Activated CD4-positive, alpha-beta T cell treated with anti-CD3 and anti-CD28 coated beads, Interleukin-10, Interleukin-2, amounts not matched to agents 100 ng/mL and 50 ng/mL, durations not matched to agents 16 hours and 8 hours (primary cell): ENCODE data around the gene P2RX6.
A peak's percentile ranks its signal among the peaks of the same experiment; 100 is the strongest.
"Not testable (repeated sequence)": the region's sequence is repeated elsewhere in the genome, so short reads cannot be mapped to it uniquely, and the experiment has no call there.

Experiments used
- DNase-seq: peaks from one replicate; pipeline ENCODE4 v3.0.0-alpha.2; 2020

The P2RX6 gene

GRCh38 chr22:21014726-21015465 lies at the start of gene P2RX6:
Gene P2RX6 (plus strand): TSS chr22:21015165. CDS start chr22:21015175, 10 bp downstream.
- no peak for DNase-seq

- DNase-seq, result no peak
These were observed 48.8 kb upstream of the P2RX6 start for GRCh38 chr22:20965888-20966855.

DNA sequence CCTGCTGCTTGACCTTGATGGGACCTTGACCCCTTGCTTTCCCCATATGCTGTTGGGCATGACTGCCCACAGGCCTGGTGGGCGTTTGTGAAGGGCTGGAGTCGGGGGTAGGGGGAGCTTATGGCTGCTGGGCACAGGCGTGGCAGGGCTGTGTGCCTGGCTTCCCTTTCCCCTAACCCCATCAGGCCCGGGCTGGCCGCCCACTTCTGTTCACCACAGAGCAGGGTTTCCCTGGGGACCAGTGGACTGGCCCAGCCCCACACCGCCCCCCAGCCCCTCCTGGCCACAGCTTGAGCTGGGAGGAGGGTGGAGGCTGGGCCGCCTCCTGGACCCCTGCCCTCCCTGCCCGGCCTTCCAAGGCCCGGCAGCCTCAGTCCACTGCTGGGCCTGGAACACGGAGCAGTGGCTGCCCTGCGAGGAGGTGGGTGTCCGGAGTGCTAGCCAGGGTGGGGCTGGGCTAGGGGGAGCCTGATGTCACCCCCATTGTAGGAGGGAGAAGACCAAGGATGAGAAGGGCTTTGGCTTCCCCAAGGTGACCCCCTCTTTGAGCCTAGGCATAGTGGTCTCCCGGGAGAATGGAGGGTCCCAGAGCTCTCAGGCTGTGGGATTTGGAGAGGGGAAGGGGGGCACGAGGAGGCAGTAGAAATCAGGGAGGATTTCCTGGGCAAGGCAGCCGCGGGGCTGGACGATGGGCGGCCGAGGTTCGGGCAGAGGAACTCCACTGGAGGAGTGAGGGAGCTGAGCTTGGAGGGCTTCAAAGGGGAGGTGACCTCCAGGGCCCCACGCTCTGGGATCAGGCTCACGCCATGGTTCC lies 47.9 kb upstream of the P2RX6 start, which contains the start of gene AIFM3:
Gene AIFM3 (plus strand): TSS at position 373 of the 814 bp plus-strand sequence. CDS start 690 bp downstream, outside the sequence.
- DNase-seq, result no peak

- no peak for DNase-seq
These were observed 47.2 kb upstream of the P2RX6 start for GRCh38 chr22:20967697-20968211.

DNA sequence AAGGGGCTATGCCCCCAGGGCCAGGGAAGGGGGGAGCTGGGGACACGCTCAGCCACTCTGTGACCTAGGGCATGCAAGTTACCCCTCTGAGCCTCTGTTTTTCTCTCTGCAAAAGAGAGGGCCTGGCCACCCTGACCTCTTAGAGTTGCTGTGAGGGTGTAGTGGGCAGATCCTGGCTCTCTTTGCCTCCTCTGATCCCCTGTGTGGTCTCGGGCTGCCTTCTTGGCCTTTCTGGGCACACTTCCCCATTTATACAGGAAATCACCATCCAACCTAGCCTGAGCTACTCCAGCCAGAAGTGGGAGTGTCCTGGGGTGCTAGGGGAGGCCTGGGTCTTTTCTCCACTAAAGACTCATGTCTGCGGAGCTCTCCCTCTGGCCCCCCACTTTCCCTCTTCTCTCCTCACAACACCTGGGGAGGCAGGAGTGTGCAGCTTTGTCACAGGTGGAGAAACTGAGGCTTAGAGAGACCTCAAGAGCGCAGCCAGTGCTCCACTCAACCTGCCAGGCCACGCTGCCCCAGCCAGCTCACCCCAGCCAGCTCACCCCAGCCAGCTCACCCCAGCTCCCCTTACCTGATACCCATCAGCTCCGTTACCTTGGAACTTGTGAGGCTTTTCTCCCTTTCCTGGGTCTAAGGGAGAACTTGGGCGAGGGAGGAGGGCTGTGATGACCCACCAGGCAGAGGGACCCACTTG lies 46.5 kb upstream of the P2RX6 start:
- DNase-seq, result no peak

GRCh38 chr22:20970939-20971657 lies 43.9 kb upstream of the P2RX6 start:
- no peak for DNase-seq

GRCh38 chr22:20972014-20972694 lies 42.8 kb upstream of the P2RX6 start:
- DNase-seq, result not testable (repeated sequence)

GRCh38 chr22:20972933-20973577 lies 41.9 kb upstream of the P2RX6 start:
- no peak for DNase-seq

GRCh38 chr22:20973634-20974286 lies 41.2 kb upstream of the P2RX6 start:
- DNase-seq, result no peak

DNA sequence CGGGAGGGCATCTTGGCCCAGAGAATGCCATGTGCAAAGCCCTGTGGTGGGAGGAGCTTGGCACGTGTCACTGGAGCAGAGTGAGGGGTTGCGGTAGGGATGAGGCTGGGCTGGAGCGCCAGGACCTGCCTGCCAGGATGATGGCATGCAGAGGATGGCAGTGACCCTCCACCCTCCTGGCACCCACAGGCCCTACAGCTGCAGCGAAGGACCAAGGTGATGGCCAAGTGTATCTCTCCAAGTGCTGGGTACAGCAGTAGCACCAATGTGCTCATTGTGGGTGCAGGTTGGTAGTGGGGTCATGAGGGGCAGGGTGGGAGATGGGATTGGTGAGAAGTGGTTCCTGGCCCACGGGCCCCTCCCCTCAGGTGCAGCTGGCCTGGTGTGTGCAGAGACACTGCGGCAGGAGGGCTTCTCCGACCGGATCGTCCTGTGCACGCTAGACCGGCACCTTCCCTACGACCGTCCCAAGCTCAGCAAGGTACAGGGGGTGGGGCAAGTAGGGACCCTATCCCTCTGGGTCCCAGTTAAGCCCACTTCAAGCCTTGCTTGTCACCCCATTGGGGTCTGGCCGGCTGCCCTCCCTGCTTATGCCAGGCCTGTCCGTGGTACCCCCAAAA lies 40.5 kb upstream of the P2RX6 start:
- DNase-seq, result no peak

DNA sequence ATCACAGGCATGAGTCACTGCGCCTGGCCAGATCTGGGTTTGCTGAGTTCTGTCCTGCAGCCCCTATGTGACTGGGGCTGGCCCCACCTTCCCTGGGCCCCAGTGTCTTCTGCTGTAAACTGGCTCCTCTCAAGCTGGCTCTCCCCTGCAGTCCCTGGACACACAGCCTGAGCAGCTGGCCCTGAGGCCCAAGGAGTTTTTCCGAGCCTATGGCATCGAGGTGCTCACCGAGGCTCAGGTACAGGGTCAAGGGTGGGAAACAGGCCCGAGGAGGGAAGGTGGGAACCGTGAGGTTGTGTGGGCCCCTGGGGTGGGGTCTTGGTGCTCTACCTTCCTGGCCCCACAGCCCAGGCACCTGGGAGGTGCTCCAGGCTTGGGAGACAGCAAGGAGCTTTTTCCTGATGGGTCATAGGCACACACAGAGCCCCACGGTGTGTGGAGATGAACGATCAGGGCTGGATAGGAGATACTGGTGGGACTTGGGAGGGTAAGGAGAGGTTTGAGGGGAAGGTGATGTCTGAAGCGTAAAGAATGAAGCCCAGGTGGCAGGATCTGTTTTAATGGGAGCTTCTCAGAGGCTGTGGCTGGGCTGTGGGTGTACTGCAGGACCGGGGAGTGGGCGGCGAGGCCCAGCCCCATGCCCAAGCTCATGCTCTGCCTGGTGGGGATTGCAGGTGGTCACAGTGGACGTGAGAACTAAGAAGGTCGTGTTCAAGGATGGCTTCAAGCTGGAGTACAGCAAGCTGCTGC lies 39.2 kb upstream of the P2RX6 start:
- no peak for DNase-seq

GRCh38 chr22:20976291-20976877 lies 38.6 kb upstream of the P2RX6 start:
- DNase-seq, result no peak

- no peak for DNase-seq
These were observed 37.9 kb upstream of the P2RX6 start for GRCh38 chr22:20977019-20977418.

- no peak for DNase-seq
These were observed 37.3 kb upstream of the P2RX6 start for GRCh38 chr22:20977516-20978170.

GRCh38 chr22:20978419-20978818 lies 36.5 kb upstream of the P2RX6 start:
- DNase-seq, result no peak

- DNase-seq, result peak; percentile 57
These were observed 35.6 kb upstream of the P2RX6 start for GRCh38 chr22:20979243-20979809.

- DNase-seq, result no peak
These were observed 35.0 kb upstream of the P2RX6 start for GRCh38 chr22:20979940-20980453.
